Endodermal cell (in vitro differentiated cells): ENCODE data around the gene NT5C2. TPM values are rescaled to one million over a fixed set of nuclear protein-coding genes. Genes with fewer than 3 reads are reported as not detected.

Experiments
- DNase-seq: peaks from one replicate; pipeline ENCODE4 v3.0.0-alpha.2; 2017
- H3K27ac ChIP-seq: 2 replicates; pipeline ENCODE4 v1.5.1; 2013; ENCODE audit warnings: mild to moderate bottlenecking, low read depth, low read length, moderate library complexity
- H3K27me3 ChIP-seq: 2 replicates; pipeline ENCODE4 v1.6.1; 2013; ENCODE audit warnings: mild to moderate bottlenecking, low read length, moderate library complexity; ENCODE audit not compliant: insufficient read depth, control insufficient read depth, poor library complexity, severe bottlenecking
- H3K36me3 ChIP-seq: 2 replicates; pipeline ENCODE4 v1.7.0; 2013; ENCODE audit warnings: mild to moderate bottlenecking, low read length, moderate library complexity; ENCODE audit not compliant: control insufficient read depth, insufficient read depth
- H3K4me1 ChIP-seq: one replicate; pipeline ENCODE4 v1.7.0; 2013; ENCODE audit warnings: low read length; ENCODE audit not compliant: control insufficient read depth, insufficient read depth
- H3K4me3 ChIP-seq: 2 replicates; pipeline ENCODE4 v1.5.1; 2013; ENCODE audit warnings: mild to moderate bottlenecking, low read length, moderate library complexity
- H3K9ac ChIP-seq: 2 replicates; pipeline ENCODE4 v1.6.1; 2013; ENCODE audit warnings: mild to moderate bottlenecking, low read length, moderate library complexity; ENCODE audit not compliant: poor library complexity, severe bottlenecking; ENCODE audit errors: extremely low read depth
- H3K9me3 ChIP-seq: 2 replicates; pipeline ENCODE4 v1.6.1; 2013; ENCODE audit warnings: mild to moderate bottlenecking, low read length, moderate library complexity; ENCODE audit not compliant: control insufficient read depth
- H3K27ac Mint-ChIP-seq: 2 replicates; pipeline ENCODE4 v1.8.0; 2020; ENCODE audit warnings: mixed read lengths
- H3K27me3 Mint-ChIP-seq: 2 replicates; pipeline ENCODE4 v1.8.0; 2021; ENCODE audit warnings: mild to moderate bottlenecking, mixed read lengths; ENCODE audit not compliant: insufficient read depth
- H3K36me3 Mint-ChIP-seq: 2 replicates; pipeline ENCODE4 v1.8.0; 2020; ENCODE audit warnings: low read depth, mixed read lengths
- H3K4me1 Mint-ChIP-seq: 2 replicates; pipeline ENCODE4 v1.8.0; 2020; ENCODE audit warnings: mixed read lengths
- H3K4me3 Mint-ChIP-seq: 2 replicates; pipeline ENCODE4 v1.8.0; 2020; ENCODE audit warnings: mild to moderate bottlenecking, moderate library complexity, mixed read lengths
- H3K9me3 Mint-ChIP-seq: 2 replicates; pipeline ENCODE4 v1.8.0; 2020; ENCODE audit warnings: mild to moderate bottlenecking, mixed read lengths
- CTCF ChIP-seq: fragments of 200-600 bp; sonication (generic); conservative IDR thresholded peaks from 2 replicates; pipeline ENCODE4 v1.5.0; 2021; ENCODE audit warnings: antibody characterized with exemption, mild to moderate bottlenecking
- WGBS, 2 experiments: methylation state at CpG; one replicate each; pipeline versions ENCODE4 v1.1.5 to v1.1.7; 2013; ENCODE audit warnings: missing lambda C conversion rate in 2 of 2, mixed read lengths in 1 of 2; ENCODE audit not compliant: insufficient coverage in 1 of 2, insufficient read length in 1 of 2; 5-methylcytosine and 5-hydroxymethylcytosine counted together
- total RNA-seq, 2 donors: library from RNA; stranded (reverse); fragmentation: NEBNext Ultra II Directional in 1 of 2; extraction: Animal tissue kit (Norgen Biotek cat#: 25700) in 1 of 2; gene quantifications; 2 replicates in 1 of 2; 3 replicates in 1 of 2; pipeline ENCODE4 v1.2.1, GENCODE V29; 2021

NT5C2 gene
- total RNA-seq, 2 donors from 2014 or later = 122 to 148 TPM

- no peak for TF ChIP-seq CTCF
- H3K36me3 Mint-ChIP-seq = no peaks in the 10 kb centered on the region
- Histone ChIP-seq H3K9ac (no peak overlapping the region), H3K36me3 (no peaks in the 10 kb centered on the region), H3K4me3 (no peak overlapping the region), H3K27me3 (no peaks in the 10 kb centered on the region), H3K9me3 (no peaks in the 10 kb centered on the region), H3K4me1 (no peaks in the 10 kb centered on the region), H3K27ac (no peak overlapping the region)
- no peak overlapping the region for H3K4me3 Mint-ChIP-seq
- H3K9me3 Mint-ChIP-seq = no peaks in the 10 kb centered on the region
- 96 to 97% methylated on average over 3 of the region's 3 CpGs for WGBS, 2 experiments
- H3K27ac Mint-ChIP-seq = no peak overlapping the region
- DNase-seq = no peak
- H3K4me1 Mint-ChIP-seq = peaks cover 37% of the 10 kb centered on the region
- no peaks in the 10 kb centered on the region for H3K27me3 Mint-ChIP-seq
Measured at GRCh38 chr10:103197174-103197573, 4.1 kb upstream of the NT5C2 start.

- no peak for TF ChIP-seq CTCF
- Histone ChIP-seq H3K27me3 (no peaks in the 10 kb centered on the region), H3K4me3 (no peak overlapping the region), H3K36me3 (no peaks in the 10 kb centered on the region), H3K4me1 (no peaks in the 10 kb centered on the region), H3K9ac (no peak overlapping the region), H3K9me3 (no peaks in the 10 kb centered on the region), H3K27ac (no peak overlapping the region)
- H3K9me3 Mint-ChIP-seq = no peaks in the 10 kb centered on the region
- no peaks in the 10 kb centered on the region for H3K27me3 Mint-ChIP-seq
- H3K36me3 Mint-ChIP-seq = no peaks in the 10 kb centered on the region
- H3K4me3 Mint-ChIP-seq = no peak overlapping the region
- WGBS, 2 experiments = 94 to 95% methylated on average over 2 of the region's 2 CpGs
- no peak for DNase-seq
- H3K27ac Mint-ChIP-seq = no peak overlapping the region
- H3K4me1 Mint-ChIP-seq = peaks cover 37% of the 10 kb centered on the region
Measured at GRCh38 chr10:103196516-103196915, 3.4 kb upstream of the NT5C2 start.

GRCh38 chr10:103193820-103194529 lies 903 bp upstream of the NT5C2 start:
- H3K9me3 Mint-ChIP-seq = no peaks in the 10 kb centered on the region
- no peak overlapping the region for H3K27ac ChIP-seq
- 79 to 80% methylated on average over 11 to 14 of the region's 14 CpGs for WGBS, 2 experiments
- peaks cover 41% of the 10 kb centered on the region for H3K4me1 Mint-ChIP-seq
- no peak for TF ChIP-seq CTCF
- H3K4me1 ChIP-seq = no peaks in the 10 kb centered on the region
- DNase-seq = peak; percentile 67
- H3K36me3 Mint-ChIP-seq = peaks cover 4% of the 10 kb centered on the region
- H3K36me3 ChIP-seq = no peaks in the 10 kb centered on the region
- H3K27ac Mint-ChIP-seq = peak overlapping the region; percentile 88
- H3K27me3 ChIP-seq = no peaks in the 10 kb centered on the region
- peak overlapping the region; percentile 98 for H3K4me3 Mint-ChIP-seq
- no peak overlapping the region for H3K9ac ChIP-seq
- no peaks in the 10 kb centered on the region for H3K9me3 ChIP-seq
- H3K4me3 ChIP-seq = peak overlapping the region; percentile 68
- no peaks in the 10 kb centered on the region for H3K27me3 Mint-ChIP-seq
